HepG2 (cell line): Measurements from ENCODE around the gene ANKS4B. TPM values are rescaled to one million over a fixed set of nuclear protein-coding genes. Genes with fewer than 3 reads are reported as not detected.

Experiments
- AKAP8 ChIP-seq: sonication (generic); formaldehyde crosslinking; IDR thresholded peaks from 2 replicates; pipeline ENCODE4 v1.5.1; 2020; ENCODE audit warnings: mild to moderate bottlenecking, missing genetic modification reagents
- ATF1 ChIP-seq: IDR thresholded peaks from 2 replicates; pipeline ENCODE4 v1.6.1; 2016; ENCODE audit warnings: mild to moderate bottlenecking, control low read depth
- CHD2 ChIP-seq: IDR thresholded peaks from 2 replicates; pipeline ENCODE4 v1.6.1; 2011; ENCODE audit warnings: low read depth, low read length, improper control_type of control experiment
- FOXP4 ChIP-seq: sonication (generic); formaldehyde crosslinking; IDR thresholded peaks from 2 replicates; pipeline ENCODE4 v1.4.0; 2020; ENCODE audit warnings: missing genetic modification reagents
- IKZF5 ChIP-seq: IDR thresholded peaks from 2 replicates; pipeline ENCODE4 v1.6.1; 2018; ENCODE audit warnings: missing genetic modification reagents, mild to moderate bottlenecking, missing compliant biosample characterization
- PAWR ChIP-seq: sonication (generic); formaldehyde crosslinking; IDR thresholded peaks from 2 replicates; pipeline ENCODE4 v1.4.0; 2020; ENCODE audit warnings: missing genetic modification reagents, mild to moderate bottlenecking, borderline replicate concordance
- SP4 ChIP-seq: sonication (generic); formaldehyde crosslinking; IDR thresholded peaks from 2 replicates; pipeline ENCODE4 v1.8.1; 2023; ENCODE audit warnings: mild to moderate bottlenecking, missing genetic modification reagents
- TARDBP ChIP-seq: sonication (generic); formaldehyde crosslinking; IDR thresholded peaks from 2 replicates; pipeline ENCODE4 v1.8.0; 2022; ENCODE audit warnings: mild to moderate bottlenecking, missing genetic modification reagents
- ZNF205 ChIP-seq: IDR thresholded peaks from 2 replicates; pipeline ENCODE4 v1.6.1; 2018; ENCODE audit warnings: missing biosample characterization, missing genetic modification reagents
- ZNF446 ChIP-seq: sonication (generic); formaldehyde crosslinking; IDR thresholded peaks from 2 replicates; pipeline ENCODE4 v1.5.0; 2020; ENCODE audit warnings: mild to moderate bottlenecking, missing genetic modification reagents
- ZNF484 ChIP-seq: sonication (generic); formaldehyde crosslinking; IDR thresholded peaks from 2 replicates; pipeline ENCODE4 v1.5.1; 2020; ENCODE audit warnings: mild to moderate bottlenecking, low read depth, missing genetic modification reagents, borderline replicate concordance
- ZNF879 ChIP-seq: sonication (generic); formaldehyde crosslinking; IDR thresholded peaks from 2 replicates; pipeline ENCODE4 v1.8.1; 2023; ENCODE audit warnings: missing genetic modification reagents
- polyA plus RNA-seq, 8 experiments: library from polyadenylated mRNA; depleted of rRNA in 3 of 8; stranded (reverse) in 7 of 8; unstranded in 1 of 8; fragments of >200 nt; fragmentation: Illumina TruSeq in 4 of 8; extraction: Trizol in 4 of 8; gene quantifications; 2 replicates each; pipeline versions ENCODE4 v1.2.1 to v1.2.3, GENCODE V29; 2011 to 2016; ENCODE audit warnings: low read depth in 4 of 8, missing spikeins in 1 of 8, mixed read lengths in 1 of 8; ENCODE audit not compliant: insufficient read depth in 1 of 8
- total RNA-seq, 5 experiments: library from RNA; depleted of rRNA; stranded (reverse); fragments of >200 nt; fragmentation: Illumina TruSeq; extraction: Trizol; gene quantifications; 2 replicates each; pipeline ENCODE4 v1.2.3, GENCODE V29; 2016; ENCODE audit warnings: low read depth in 1 of 5
- TF ChIP-seq, protein P1 (sequence below): sonication (generic); formaldehyde crosslinking; conservative IDR thresholded peaks from 2 replicates; pipeline ENCODE4 v1.4.0; 2020; ENCODE audit warnings: mild to moderate bottlenecking, missing genetic modification reagents, moderate library complexity
- TF ChIP-seq, protein P2 (sequence below): sonication (generic); formaldehyde crosslinking; IDR thresholded peaks from 2 replicates; pipeline ENCODE4 v1.5.0; 2020; ENCODE audit warnings: mild to moderate bottlenecking, low read depth, missing genetic modification reagents, borderline replicate concordance
- TF ChIP-seq, protein P3 (sequence below): sonication (generic); formaldehyde crosslinking; IDR thresholded peaks from 2 replicates; pipeline ENCODE4 v1.4.0; 2020; ENCODE audit warnings: missing genetic modification reagents; ENCODE audit errors: not compliant biosample characterization
- TF ChIP-seq, protein P4 (sequence below): IDR thresholded peaks from 2 replicates; pipeline ENCODE4 v1.6.1; 2016; ENCODE audit warnings: mild to moderate bottlenecking
- TF ChIP-seq, protein P5 (sequence below), 2 experiments: IDR thresholded peaks; 2 replicates each; pipeline ENCODE4 v1.6.1; 2011 to 2012; ENCODE audit warnings: low read length in 2 of 2, borderline replicate concordance in 1 of 2, low read depth in 1 of 2, mild to moderate bottlenecking in 1 of 2, moderate library complexity in 1 of 2

ANKS4B gene
- total and polyA plus RNA-seq, 2 of the 13 experiments (the other 11 are each of a cell fraction or from before 2014, with no cell fraction given): 6.5 to 30.0 TPM

GRCh38 chr16:21233045-21233520, 416 bp upstream of the ANKS4B start (continued):
- TF ChIP-seq, protein P1, sequence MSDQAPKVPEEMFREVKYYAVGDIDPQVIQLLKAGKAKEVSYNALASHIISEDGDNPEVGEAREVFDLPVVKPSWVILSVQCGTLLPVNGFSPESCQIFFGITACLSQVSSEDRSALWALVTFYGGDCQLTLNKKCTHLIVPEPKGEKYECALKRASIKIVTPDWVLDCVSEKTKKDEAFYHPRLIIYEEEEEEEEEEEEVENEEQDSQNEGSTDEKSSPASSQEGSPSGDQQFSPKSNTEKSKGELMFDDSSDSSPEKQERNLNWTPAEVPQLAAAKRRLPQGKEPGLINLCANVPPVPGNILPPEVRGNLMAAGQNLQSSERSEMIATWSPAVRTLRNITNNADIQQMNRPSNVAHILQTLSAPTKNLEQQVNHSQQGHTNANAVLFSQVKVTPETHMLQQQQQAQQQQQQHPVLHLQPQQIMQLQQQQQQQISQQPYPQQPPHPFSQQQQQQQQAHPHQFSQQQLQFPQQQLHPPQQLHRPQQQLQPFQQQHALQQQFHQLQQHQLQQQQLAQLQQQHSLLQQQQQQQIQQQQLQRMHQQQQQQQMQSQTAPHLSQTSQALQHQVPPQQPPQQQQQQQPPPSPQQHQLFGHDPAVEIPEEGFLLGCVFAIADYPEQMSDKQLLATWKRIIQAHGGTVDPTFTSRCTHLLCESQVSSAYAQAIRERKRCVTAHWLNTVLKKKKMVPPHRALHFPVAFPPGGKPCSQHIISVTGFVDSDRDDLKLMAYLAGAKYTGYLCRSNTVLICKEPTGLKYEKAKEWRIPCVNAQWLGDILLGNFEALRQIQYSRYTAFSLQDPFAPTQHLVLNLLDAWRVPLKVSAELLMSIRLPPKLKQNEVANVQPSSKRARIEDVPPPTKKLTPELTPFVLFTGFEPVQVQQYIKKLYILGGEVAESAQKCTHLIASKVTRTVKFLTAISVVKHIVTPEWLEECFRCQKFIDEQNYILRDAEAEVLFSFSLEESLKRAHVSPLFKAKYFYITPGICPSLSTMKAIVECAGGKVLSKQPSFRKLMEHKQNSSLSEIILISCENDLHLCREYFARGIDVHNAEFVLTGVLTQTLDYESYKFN (CRISPR knock-in tag): no peak
- TF ChIP-seq ZNF879 (CRISPR knock-in tag) (no peak), FOXP4 (no peak), AKAP8 (CRISPR knock-in tag) (no peak), ZNF446 (CRISPR knock-in tag) (no peak), ZNF484 (CRISPR knock-in tag) (no peak), ATF1 (CRISPR knock-in tag) (no peak), IKZF5 (CRISPR knock-in tag) (no peak), PAWR (CRISPR knock-in tag) (no peak), ZNF205 (no peak), TARDBP (CRISPR knock-in tag) (no peak), CHD2 (no peak), SP4 (CRISPR knock-in tag) (no peak)
- TF ChIP-seq, protein P2, sequence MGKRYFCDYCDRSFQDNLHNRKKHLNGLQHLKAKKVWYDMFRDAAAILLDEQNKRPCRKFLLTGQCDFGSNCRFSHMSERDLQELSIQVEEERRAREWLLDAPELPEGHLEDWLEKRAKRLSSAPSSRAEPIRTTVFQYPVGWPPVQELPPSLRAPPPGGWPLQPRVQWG (CRISPR knock-in tag): no peak
- TF ChIP-seq, protein P3, sequence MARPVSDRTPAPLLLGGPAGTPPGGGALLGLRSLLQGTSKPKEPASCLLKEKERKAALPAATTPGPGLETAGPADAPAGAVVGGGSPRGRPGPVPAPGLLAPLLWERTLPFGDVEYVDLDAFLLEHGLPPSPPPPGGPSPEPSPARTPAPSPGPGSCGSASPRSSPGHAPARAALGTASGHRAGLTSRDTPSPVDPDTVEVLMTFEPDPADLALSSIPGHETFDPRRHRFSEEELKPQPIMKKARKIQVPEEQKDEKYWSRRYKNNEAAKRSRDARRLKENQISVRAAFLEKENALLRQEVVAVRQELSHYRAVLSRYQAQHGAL (CRISPR knock-in tag): peak; percentile 39
- TF ChIP-seq, protein P4, sequence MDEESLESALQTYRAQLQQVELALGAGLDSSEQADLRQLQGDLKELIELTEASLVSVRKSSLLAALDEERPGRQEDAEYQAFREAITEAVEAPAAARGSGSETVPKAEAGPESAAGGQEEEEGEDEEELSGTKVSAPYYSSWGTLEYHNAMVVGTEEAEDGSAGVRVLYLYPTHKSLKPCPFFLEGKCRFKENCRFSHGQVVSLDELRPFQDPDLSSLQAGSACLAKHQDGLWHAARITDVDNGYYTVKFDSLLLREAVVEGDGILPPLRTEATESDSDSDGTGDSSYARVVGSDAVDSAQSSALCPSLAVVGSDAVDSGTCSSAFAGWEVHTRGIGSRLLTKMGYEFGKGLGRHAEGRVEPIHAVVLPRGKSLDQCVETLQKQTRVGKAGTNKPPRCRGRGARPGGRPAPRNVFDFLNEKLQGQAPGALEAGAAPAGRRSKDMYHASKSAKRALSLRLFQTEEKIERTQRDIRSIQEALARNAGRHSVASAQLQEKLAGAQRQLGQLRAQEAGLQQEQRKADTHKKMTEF (CRISPR knock-in tag): no peak
- TF ChIP-seq, protein P5, sequence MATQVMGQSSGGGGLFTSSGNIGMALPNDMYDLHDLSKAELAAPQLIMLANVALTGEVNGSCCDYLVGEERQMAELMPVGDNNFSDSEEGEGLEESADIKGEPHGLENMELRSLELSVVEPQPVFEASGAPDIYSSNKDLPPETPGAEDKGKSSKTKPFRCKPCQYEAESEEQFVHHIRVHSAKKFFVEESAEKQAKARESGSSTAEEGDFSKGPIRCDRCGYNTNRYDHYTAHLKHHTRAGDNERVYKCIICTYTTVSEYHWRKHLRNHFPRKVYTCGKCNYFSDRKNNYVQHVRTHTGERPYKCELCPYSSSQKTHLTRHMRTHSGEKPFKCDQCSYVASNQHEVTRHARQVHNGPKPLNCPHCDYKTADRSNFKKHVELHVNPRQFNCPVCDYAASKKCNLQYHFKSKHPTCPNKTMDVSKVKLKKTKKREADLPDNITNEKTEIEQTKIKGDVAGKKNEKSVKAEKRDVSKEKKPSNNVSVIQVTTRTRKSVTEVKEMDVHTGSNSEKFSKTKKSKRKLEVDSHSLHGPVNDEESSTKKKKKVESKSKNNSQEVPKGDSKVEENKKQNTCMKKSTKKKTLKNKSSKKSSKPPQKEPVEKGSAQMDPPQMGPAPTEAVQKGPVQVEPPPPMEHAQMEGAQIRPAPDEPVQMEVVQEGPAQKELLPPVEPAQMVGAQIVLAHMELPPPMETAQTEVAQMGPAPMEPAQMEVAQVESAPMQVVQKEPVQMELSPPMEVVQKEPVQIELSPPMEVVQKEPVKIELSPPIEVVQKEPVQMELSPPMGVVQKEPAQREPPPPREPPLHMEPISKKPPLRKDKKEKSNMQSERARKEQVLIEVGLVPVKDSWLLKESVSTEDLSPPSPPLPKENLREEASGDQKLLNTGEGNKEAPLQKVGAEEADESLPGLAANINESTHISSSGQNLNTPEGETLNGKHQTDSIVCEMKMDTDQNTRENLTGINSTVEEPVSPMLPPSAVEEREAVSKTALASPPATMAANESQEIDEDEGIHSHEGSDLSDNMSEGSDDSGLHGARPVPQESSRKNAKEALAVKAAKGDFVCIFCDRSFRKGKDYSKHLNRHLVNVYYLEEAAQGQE (IDR thresholded peaks at IDR 0.05; ENCODE audit: borderline replicate concordance in 1 of 2, low read depth in 1 of 2, low read length in 2 of 2): no peak
